Measurements from ENCODE around the gene FAM107B.

DNA sequence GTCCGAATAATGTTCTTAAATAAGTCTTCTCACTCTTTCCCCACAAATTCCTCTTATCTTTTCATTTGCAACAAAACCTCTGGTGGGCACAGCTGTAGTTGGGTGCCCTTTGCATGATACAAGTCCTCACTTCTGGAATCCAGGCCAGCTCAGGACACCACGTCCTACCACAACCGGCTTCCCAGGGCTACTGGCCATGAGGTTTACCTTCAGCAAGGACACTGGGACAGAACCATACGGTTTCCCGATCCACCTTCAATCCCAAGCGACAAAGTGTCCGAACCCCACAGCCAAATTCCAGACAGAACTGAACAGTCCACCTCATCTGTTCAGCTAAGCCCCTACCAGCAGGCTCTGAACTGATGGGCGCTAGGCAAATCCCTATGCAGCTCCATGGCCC, 174.6 kb downstream of the FAM107B start:
- peak; percentile 46; the same call in 1 of the 2 replicates for TF ChIP-seq POLR2A (IDR thresholded peaks at IDR 0.05; ENCODE audit: low read depth, low read length)
- peak; percentile 61; the same call in 1 of the 2 replicates for TF ChIP-seq POLR2AphosphoS5 (IDR thresholded peaks at IDR 0.05; ENCODE audit: low read depth, low read length)
